Thyroid gland (tissue), 4 donors: ENCODE results near the gene SLAMF8. TPM values are rescaled to one million over a fixed set of nuclear protein-coding genes. Genes with fewer than 3 reads are reported as not detected.

Experiments
- DNase-seq, 2 donors: peaks; one replicate each; pipeline ENCODE4 v3.0.0-alpha.2; 2019
- H3K27ac ChIP-seq, 3 donors: fragments of 200-600 bp; sonication (generic); 1 replicate in 2 of 3; 2 replicates in 1 of 3; pipeline ENCODE4 v1.5.1; 2016 to 2019; ENCODE audit warnings: mild to moderate bottlenecking in 1 of 3, moderate library complexity in 1 of 3
- H3K27me3 ChIP-seq: fragments of 200-600 bp; sonication (generic); one replicate; pipeline ENCODE4 v1.5.1; 2019
- H3K36me3 ChIP-seq, 2 donors: fragments of 200-600 bp; sonication (generic); one replicate each; pipeline ENCODE4 v1.5.1; 2016 to 2019
- H3K4me1 ChIP-seq, 2 donors: fragments of 200-600 bp; sonication (generic); one replicate each; pipeline ENCODE4 v1.5.1; 2017 to 2019
- H3K4me3 ChIP-seq, 3 donors: fragments of 200-600 bp; sonication (generic); replicated peaks in 1 of 3; 1 replicate in 2 of 3; 2 replicates in 1 of 3; pipeline ENCODE4 v1.5.1; 2016; ENCODE audit warnings: mild to moderate bottlenecking in 1 of 3
- H3K9me3 ChIP-seq: fragments of 200-600 bp; sonication (generic); one replicate; pipeline ENCODE4 v1.5.1; 2017
- CTCF ChIP-seq, 6 experiments: fragments of 200-600 bp in 3 of 6; fragments of 450-650 bp in 3 of 6; sonication (generic) in 3 of 6; IDR thresholded peaks; one replicate each; pipeline ENCODE4 v1.5.1; 2016 to 2019; ENCODE audit warnings: antibody characterized with exemption in 6 of 6, mild to moderate bottlenecking in 2 of 6, inconsistent platforms in 1 of 6, moderate library complexity in 1 of 6
- POLR2A ChIP-seq, 2 donors: fragments of 450-650 bp; IDR thresholded peaks; one replicate each; pipeline ENCODE4 v1.6.1; 2017; ENCODE audit warnings: antibody characterized with exemption in 2 of 2, mild to moderate bottlenecking in 2 of 2, moderate library complexity in 1 of 2
- WGBS, 2 donors: methylation state at CpG; one replicate each; pipeline ENCODE4 v1.1.5; 2017; 5-methylcytosine and 5-hydroxymethylcytosine counted together
- intact Hi-C: fragments of 100-400 bp; cut with DNase I; formaldehyde crosslinking; loops from one replicate; pipeline ENCODE4 v1.15.1; 2023
- total RNA-seq, 4 donors: library from RNA; depleted of rRNA; stranded (reverse); fragments of >200 nt; gene quantifications; one replicate each; pipeline ENCODE4 v1.2.3, GENCODE V29; 2016

Gene SLAMF8
- total RNA-seq, 4 donors from 2014 or later = 1.6 to 6.3 (median 2.1) TPM

GRCh38 chr1:159817276-159818041 is 9.2 kb upstream of the SLAMF8 start:
- Histone ChIP-seq H3K4me1 (no peaks in the 10 kb centered on the region), H3K36me3 (no peaks in the 10 kb centered on the region), H3K4me3 (no peak overlapping the region), H3K27me3 (no peaks in the 10 kb centered on the region), H3K27ac (no peak overlapping the region), H3K9me3 (no peaks in the 10 kb centered on the region)
- WGBS, 2 donors = 84 to 85% methylated on average over 11 of the region's 11 CpGs
- TF ChIP-seq POLR2A (IDR thresholded peaks at IDR 0.05) (no peak), CTCF (IDR thresholded peaks at IDR 0.05) (no peak)
- no peak for DNase-seq
- intact Hi-C loops = no loop called here

- intact Hi-C loops = no loop called here
- WGBS, 2 donors = 78 to 84% methylated on average over 9 of the region's 9 CpGs
- H3K36me3 ChIP-seq = no peaks in the 10 kb centered on the region
Measured at GRCh38 chr1:159821171-159821867, 5.4 kb upstream of the SLAMF8 start.

GRCh38 chr1:159823406-159823805 is 3.3 kb upstream of the SLAMF8 start:
- intact Hi-C loops = no loop called here
- Histone ChIP-seq H3K36me3 (no peaks in the 10 kb centered on the region), H3K27me3 (no peaks in the 10 kb centered on the region), H3K9me3 (no peaks in the 10 kb centered on the region), H3K4me1 (no peaks in the 10 kb centered on the region), H3K27ac (no peak overlapping the region), H3K4me3 (no peak overlapping the region)
- DNase-seq = no peak
- WGBS, 2 donors = 28 to 36% methylated on average over 7 of the region's 7 CpGs
- TF ChIP-seq POLR2A (IDR thresholded peaks at IDR 0.05) = no peak
- TF ChIP-seq CTCF (IDR thresholded peaks at IDR 0.05) = no peak

More at GRCh38 chr1:159821171-159821867, 5.4 kb upstream of the SLAMF8 start:
- no peak for DNase-seq
- Histone ChIP-seq H3K4me1 (no peaks in the 10 kb centered on the region), H3K9me3 (no peaks in the 10 kb centered on the region), H3K4me3 (no peak overlapping the region), H3K27ac (no peak overlapping the region), H3K27me3 (no peaks in the 10 kb centered on the region)
- TF ChIP-seq POLR2A (IDR thresholded peaks at IDR 0.05) = no peak
- TF ChIP-seq CTCF (IDR thresholded peaks at IDR 0.05) = no peak

- Histone ChIP-seq H3K9me3 (no peaks in the 10 kb centered on the region), H3K4me3 (no peak overlapping the region), H3K27me3 (no peaks in the 10 kb centered on the region), H3K27ac (no peak overlapping the region), H3K36me3 (no peaks in the 10 kb centered on the region), H3K4me1 (no peaks in the 10 kb centered on the region)
- 50 to 60% methylated on average over 3 of the region's 3 CpGs for WGBS, 2 donors
- intact Hi-C loops = no loop called here
- DNase-seq = no peak
- TF ChIP-seq CTCF (IDR thresholded peaks at IDR 0.05) (no peak), POLR2A (IDR thresholded peaks at IDR 0.05) (no peak)
Measured at GRCh38 chr1:159825564-159825963, 1.1 kb upstream of the SLAMF8 start.

- intact Hi-C loops = no loop called here
- DNase-seq = no peak
- Histone ChIP-seq H3K36me3 (no peaks in the 10 kb centered on the region), H3K4me3 (no peak overlapping the region), H3K9me3 (no peaks in the 10 kb centered on the region), H3K27ac (no peak overlapping the region), H3K27me3 (no peaks in the 10 kb centered on the region), H3K4me1 (no peaks in the 10 kb centered on the region)
- TF ChIP-seq CTCF (IDR thresholded peaks at IDR 0.05) (no peak), POLR2A (IDR thresholded peaks at IDR 0.05) (no peak)
- WGBS, 2 donors = 83 to 90% methylated on average over 6 of the region's 6 CpGs
Measured at GRCh38 chr1:159827102-159827490, 423 bp downstream of the SLAMF8 start.
